GM19395 (cell line): Measurements from ENCODE around the gene CMTM7.

Source experiments
- ATAC-seq: cut with Tn5 transposase; IDR thresholded peaks from one replicate; pipeline ENCODE4 v1.9.1; 2021; ENCODE audit warnings: mild to moderate bottlenecking, moderate library complexity; ENCODE audit not compliant: unreplicated experiment

Gene CMTM7

DNA sequence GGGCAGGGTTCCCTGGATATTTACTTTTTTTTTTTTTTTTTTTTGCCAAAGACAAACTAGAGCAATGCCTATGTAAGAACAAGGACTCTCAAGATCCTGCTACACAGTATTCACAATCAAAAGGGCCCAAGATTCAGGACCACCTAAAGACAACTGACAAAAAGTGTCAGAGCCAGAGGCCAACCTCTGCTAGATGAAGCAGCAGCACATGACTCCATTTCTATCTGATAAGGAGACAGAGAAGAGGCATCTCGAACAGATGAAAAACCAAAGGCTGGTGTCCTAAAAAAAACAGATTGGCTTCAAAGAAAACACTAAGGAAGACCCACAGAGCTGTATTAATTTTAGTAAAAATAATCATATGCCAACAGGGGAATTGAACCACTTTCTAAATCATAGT lies 91.0 kb downstream of the CMTM7 start:
- no peak for ATAC-seq

DNA sequence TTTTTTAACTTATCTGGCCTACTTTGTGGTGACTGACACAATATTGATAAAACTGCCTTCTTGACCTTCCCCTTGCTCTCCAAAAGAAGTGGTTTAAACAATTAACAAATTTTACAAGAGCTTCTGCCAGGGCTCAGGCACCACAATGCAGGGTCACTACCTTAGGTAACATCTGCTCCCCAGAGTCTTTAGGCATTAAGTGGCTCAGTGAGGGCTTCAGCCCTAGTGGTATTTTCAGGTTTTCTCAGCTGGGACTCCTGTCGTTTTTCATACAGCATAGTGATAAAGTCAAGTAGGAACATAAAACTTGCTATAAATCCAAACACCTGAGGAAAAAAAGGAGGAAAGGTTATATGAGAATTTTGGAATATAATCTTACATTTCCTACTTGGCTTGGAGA lies 92.1 kb downstream of the CMTM7 start:
- ATAC-seq, result no peak

DNA sequence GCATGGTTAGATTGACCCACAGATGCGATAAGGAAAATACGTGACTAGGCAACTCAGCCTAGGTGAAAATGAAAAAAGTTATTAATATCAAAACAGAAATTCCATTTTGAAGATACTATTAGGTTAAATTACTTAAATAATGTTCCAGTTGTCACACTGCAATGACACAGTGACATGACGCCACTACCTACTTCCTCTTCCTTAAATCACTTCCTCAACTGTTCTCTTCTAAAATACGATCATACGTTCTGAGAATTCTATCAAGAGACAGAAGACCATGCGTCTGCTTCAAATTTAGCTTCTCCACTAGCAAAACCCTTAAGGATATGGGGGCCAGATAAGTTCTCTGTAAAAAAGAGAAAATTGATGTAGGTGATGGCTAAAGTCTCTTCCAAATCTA lies 92.8 kb downstream of the CMTM7 start:
- no peak for ATAC-seq

DNA sequence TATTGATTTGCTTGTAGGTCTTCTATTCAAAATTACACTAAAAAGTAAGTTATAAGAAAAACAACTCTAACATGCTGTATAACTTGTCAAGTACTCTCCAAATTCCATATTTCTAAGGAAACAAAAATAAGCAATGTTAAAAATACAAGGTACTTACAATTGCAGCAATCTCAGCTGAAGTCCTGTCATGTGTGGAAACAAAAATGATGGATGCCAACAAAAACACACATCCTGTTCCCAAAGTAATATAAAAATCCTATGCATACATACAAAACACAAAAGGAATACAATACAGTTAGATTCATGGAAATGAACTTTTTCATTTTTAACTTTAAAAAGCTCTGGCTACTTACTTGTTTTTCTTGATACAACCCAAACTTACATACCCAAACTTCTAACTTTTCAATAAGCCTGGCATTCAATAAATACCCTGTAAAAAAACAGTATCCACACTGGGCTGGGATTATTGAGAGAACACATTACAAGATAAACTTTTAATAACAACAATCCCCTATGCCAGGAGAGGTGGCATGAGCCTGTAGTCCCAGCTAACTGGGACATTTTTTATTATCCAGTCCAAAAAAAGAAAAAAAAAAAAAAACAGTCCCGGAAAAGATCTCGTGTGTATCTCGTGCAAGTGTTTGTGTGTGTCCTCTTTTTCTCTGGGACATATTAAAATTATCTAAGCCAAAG lies 96.3 kb downstream of the CMTM7 start:
- no peak for ATAC-seq

DNA sequence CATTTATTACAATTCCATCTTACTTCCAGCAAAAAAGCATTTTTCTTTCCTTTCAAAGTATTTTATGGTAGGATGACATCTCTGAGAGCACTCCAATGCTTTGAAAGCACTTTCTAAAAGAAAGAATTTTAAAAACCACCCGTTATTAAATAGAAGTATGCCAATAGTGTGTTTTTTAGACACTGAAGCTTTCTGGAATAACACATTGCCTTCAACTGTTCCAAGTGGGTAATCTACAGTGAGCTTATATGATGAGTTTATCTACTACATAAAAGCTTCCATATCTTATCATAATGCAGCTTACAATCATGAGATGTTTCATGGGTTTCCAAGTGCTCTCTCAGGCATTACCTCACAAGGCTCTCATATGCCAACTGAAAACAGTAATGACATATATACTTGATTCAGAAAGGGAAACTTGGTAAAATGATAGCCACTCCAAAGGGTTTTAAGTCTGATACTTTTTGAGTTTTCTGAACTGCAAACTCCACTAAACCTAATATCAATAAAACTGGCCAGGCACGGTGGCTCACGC lies 96.9 kb downstream of the CMTM7 start:
- no peak for ATAC-seq

DNA sequence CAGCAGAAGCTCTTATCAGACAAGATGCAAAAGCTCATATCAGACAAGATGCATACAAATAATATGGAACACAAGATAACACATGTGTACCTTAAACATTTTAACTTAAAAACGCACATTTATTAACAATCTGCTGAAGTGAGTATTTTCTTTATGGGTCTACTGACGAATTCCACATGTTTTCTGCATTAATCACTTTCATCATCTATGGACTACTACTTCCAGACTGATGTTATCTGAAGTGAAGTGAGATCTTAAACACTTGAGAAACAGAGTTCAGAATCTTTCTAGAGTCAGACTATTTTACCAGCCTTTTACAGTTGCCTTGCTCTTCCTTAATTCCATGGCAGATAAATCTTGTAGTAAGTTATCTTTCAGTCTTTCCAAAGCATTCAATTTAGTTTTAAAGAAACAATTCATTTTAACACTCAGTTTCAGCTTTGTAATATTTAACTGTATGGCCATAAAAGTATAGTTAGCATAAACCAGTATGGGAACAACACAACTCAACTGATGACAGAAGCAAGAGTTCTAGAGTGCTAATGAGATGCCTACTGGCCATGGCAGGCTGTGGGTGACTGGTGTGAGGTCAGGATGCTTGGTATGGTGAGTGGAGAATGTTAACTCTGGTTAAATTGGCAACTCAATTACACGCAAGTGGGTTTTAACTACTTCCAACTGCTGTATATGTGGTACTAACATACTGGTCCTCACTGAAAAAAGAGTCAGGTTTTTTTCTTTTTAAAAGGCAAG lies 101.2 kb downstream of the CMTM7 start:
- no peak for ATAC-seq

DNA sequence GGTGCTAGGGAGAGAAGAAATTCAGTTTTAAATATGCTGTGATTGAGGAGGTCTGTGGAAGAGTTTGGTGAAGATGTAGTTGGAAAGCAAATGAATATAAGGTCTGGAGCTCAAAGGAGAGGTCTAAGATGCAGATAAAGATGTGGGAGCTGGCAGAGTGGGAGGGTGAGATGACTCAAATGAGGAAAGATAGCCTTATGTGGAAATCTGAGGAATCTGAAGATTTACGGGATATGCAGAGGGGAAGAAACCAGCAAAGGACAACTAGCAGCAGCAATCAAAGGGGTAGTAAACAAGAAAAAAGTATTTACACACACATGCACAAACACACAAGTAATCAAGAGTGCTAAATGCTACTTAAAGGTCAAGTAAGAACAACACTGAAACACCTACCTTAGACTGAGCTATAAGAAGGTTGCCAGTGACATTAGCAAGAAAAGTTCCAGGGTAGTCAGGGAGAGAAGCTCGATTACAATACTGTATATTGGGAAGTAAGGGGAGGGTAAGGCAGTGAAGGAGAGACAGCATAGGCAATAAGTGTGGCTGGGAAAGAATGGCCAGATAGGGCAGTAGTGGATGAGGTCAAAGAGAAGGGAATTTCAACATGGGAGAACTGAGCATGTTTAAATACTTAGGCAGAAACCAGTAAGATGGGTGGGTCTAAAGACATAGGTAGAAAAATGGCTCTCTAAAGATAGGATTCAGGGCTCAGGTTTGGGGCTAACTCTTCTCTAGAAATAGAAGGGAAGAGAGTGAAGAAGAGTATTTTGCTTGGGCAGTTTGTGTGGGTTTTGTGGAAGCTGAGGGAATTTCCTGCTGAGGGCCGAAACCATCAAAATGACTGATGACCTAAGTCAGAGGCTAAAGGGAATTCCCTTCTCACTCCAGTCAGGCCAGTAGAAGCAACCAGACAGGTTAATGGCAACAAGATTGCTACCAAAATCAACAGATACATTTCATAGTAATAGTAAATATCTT lies 102.1 kb downstream of the CMTM7 start:
- ATAC-seq, result peak; percentile 76

DNA sequence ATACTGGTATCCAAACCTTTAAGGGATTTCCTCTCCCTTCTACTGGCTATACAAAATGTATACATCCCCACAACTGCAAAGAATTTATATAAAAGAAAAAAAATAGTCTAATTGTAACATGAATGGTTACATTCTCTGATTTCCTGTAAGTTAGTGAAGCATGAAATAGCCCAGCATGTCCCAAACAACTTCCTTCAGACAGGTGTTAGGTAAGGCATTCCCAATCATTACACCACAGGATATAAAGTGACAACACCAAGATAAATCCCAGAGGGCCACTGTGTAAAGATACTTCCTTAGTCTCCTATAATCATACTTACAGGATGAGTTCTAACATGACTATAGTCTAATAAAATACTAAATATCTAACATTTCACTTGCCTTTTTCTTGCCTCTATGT lies 103.4 kb downstream of the CMTM7 start:
- no peak for ATAC-seq

DNA sequence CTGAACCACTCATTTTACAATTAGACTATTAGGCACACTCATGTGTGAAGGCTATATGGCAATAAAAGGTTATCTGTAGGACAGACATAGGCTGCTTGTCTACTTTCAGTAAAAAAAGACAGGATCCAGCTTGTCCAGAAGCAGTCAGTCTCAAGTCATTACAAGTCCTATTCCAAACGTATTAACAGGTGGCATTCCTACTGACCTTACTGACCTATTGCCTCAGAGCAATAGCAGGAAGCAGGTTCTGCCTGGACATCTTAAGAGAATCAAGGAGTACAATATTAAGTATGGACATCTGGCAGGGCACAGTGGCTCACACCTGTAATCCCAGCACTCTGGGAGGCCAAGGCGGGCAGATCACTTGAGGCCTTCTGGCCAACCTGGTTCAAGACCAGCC lies 104.0 kb downstream of the CMTM7 start:
- no peak for ATAC-seq

DNA sequence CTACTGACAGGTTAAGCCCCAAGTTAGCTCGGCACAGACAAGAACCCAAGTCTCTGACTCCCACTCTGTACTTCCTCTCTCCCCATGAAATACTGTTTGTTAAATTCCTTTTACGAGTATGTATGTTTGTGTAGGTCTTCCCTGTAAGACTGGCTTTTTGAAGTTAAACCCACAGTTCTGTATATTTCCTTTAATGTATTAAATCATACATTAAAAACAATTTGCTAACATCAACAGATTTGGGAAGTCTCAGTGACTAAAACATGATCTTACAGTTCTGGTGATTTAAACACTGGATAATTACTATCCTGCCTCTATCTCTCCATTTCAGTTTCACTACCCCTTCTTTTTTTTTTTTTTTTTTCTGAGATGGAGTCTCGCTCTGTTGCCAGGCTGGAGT lies 106.6 kb downstream of the CMTM7 start:
- ATAC-seq, result no peak

DNA sequence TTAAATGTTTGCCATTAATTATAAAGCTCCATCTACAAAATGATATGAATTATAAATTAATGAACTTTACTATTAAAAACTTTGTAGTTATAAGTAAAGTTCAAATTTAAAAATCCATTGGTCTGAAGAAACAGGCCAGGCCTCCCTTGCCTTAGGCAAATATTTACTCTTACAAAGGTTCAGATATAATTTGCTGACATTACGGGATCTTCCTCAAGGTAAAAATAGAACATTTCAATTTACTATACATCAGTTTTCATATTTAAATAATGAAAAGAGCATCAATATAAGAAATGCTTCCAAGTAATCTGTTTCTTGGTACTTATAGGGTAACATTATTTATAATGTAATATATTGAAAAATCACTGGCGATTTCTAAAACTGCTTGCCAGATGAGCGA lies 107.3 kb downstream of the CMTM7 start:
- ATAC-seq, result no peak

DNA sequence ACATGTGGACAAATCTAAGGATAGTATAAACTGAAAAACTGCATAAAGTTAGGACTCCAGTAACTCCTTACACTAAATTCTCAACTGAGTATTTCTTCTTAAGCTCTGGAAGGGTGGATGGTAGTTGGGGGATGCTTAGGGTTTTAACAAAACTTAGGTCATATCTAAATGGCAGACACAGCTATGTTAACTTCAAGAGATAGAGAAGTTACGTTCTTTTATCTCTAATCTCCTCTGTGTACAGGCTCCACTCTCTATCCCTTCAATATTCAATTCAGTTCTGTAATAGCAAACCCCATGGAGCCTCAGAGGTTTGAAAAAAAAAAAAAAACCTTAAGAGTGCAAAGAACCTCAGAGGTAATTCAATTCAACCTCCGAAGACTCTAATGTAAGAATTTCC lies 107.9 kb downstream of the CMTM7 start:
- ATAC-seq, result no peak

DNA sequence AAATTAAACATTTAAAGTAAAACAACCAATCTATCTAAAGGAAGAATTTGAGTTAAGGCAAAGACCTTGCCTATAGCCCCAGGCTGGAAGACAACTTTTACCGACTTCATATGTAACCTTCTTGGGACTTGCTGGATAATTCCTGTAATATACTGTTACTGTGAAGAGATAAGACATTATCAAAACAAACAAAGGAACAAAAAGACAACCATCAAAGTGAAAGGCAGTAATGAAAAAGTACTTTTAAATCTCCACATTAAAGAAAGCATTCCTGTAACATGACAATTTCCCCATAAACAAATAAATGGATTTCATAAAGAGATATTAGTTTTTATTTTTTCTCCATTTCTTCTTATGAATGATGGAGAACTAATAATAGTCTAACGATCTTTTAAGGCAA lies 108.6 kb downstream of the CMTM7 start:
- no peak for ATAC-seq

DNA sequence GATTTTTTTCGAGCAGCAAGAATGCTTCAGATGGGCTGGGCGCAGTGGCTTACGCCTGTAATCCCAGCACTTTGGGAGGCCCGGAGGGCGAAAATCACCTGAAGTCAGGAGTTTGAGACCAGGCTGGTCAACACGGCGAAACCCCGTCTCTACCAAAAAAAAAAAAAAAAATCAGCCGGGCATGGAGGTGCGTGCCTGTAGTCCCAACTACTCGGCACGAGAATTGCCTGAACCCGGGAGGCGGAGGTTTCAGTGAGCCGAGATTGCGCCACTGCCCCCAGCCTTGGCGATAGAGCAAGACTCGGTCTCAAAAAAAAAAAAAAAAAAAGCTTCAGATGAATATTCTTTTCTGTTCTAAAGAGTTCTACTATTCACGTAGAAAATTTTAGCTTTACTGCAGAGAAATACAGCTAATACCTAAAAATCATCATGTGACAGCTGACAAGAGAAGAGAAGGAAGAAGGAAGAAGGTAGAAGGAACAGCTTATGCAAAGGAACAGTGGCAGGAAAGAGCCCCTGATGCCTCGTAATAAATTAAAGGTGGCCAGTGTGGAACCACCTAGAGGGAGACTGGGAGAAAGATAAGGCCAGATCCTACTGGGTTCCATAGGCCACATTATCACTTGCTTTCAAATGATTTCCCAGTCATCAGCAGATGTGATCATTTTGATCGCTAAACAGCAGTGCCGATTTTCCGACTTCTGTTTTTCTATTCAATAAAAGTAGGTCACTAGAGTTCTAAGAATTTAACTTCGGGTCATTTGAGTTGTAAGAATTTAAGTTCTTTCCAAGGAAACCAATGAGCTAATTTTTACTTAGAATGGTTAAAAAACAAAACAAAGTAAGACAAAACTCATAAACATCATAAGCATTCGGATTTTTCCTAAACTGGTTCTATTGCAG lies 109.5 kb downstream of the CMTM7 start:
- ATAC-seq, result no peak

DNA sequence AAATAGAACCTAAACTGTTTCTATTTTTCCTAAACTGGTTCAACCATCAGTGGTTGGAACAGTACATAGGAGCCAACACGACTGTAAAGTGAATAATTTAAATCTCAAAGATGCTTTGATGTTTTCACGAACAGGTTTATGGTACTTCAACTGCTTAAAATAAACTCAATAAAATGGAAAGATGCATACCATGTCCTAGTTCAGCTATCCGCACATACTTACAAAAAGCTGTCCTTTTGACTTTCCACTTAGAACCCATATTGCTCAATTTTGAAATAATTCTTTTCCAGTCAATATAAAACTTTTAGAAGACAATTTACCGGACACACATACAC lies 110.1 kb downstream of the CMTM7 start:
- ATAC-seq, result no peak

DNA sequence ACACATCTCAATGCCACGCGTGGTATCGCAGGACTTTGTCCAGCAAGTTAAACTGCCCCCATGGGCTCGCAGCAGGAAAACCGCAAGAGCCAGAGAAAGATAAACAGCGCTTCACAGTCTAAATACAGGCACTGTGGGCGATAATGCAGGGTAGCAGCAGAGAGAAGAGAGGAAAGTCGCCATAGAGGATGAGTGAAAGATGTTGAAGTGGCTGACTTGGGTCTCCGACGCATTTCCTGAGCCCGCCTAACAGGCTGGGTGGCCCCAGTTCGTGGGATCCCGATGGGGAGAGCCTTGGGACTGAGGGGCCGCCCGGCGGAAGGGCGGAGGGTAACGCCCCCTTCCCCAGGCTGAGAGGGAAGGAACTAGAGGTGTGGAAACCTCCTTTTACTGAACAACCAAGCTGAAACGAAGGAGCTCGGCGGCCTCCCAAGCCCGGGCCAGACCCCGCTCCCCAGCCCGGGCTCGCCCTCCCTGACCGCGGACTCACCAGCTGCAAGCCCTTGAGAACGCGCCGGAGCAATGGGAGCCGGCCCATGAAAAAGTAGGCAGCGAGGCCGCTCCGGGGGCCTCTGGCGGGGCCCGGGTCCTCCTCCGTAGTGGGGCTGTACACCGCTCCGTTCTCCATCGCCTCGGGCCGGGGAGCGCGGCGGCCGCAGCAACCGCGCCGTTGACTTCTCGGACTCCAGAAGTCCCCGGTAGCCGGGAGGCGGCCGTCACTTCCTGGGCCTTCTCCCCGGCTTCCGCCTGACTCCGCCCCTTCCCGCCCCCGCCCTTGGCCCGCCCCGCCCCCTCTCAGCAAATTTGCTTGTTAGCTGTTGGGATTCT lies 110.7 kb downstream of the CMTM7 start, which contains the start of gene CMTM6:
Gene CMTM6 (minus strand): TSS at position 735 of the 828 bp plus-strand sequence. CDS start 107 bp downstream, at position 628.
- peak; percentile 78 for ATAC-seq

DNA sequence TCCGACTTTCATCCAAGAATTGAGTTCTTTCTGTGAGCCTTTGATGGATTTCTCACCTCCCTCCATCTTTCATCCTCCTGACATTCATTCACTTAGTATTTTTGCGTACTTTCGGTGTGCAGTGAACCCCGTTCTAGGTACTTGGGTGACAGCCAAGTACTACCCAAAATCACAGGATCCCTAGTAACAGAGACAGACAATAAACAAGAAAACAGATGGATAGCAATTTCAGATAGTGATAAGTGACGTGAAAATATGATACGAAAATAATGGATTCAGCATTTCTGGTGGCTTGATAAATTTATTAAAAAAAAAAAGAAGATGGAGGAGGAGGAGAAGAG lies 111.3 kb downstream of the CMTM7 start:
- ATAC-seq, result peak; percentile 19
